ENCODE measurements around the gene PDGFD. TPM values are rescaled to one million over a fixed set of nuclear protein-coding genes. Genes with fewer than 3 reads are reported as not detected.

PDGFD gene
- total RNA-seq, 2 experiments from 2014 or later, result 0.20 TPM; not detected in 1

- ATAC-seq, result no peak
- no peak for TF ChIP-seq CTCF (IDR thresholded peaks at IDR 0.05)
These were observed 221.3 kb downstream of the PDGFD start for GRCh38 chr11:103942646-103943045.

GRCh38 chr11:103940551-103940950 lies 223.4 kb downstream of the PDGFD start:
- intact Hi-C loops (cut with micrococcal nuclease), result no loop called here
- H3K4me3 Mint-ChIP-seq, result no peak overlapping the region
- H3K9me3 Mint-ChIP-seq, result no peaks in the 10 kb centered on the region
- no peak overlapping the region for H3K27ac Mint-ChIP-seq
- no peak for TF ChIP-seq CTCF (IDR thresholded peaks at IDR 0.05)
- H3K4me1 Mint-ChIP-seq (ENCODE audit: low read depth), result no peaks in the 10 kb centered on the region
- ATAC-seq (no peak), DNase-seq (no peak)
- H3K36me3 Mint-ChIP-seq (ENCODE audit: low read depth), result no peaks in the 10 kb centered on the region
- H3K27me3 Mint-ChIP-seq, result no peaks in the 10 kb centered on the region
- POLR2A ChIA-PET, result no interaction called here
- CTCF ChIA-PET, result no interaction called here

More at GRCh38 chr11:103942646-103943045, 221.3 kb downstream of the PDGFD start:
- Mint-ChIP-seq H3K9me3 (no peaks in the 10 kb centered on the region), H3K36me3 (ENCODE audit: low read depth) (no peaks in the 10 kb centered on the region), H3K4me3 (no peak overlapping the region), H3K27ac (no peak overlapping the region), H3K27me3 (no peaks in the 10 kb centered on the region), H3K4me1 (ENCODE audit: low read depth) (no peaks in the 10 kb centered on the region)
- ChIA-PET POLR2A (no interaction called here), CTCF (no interaction called here)
- DNase-seq, result no peak
- intact Hi-C loops (cut with micrococcal nuclease), result no loop called here

- Mint-ChIP-seq H3K4me1 (ENCODE audit: low read depth) (no peaks in the 10 kb centered on the region), H3K36me3 (ENCODE audit: low read depth) (no peaks in the 10 kb centered on the region), H3K27ac (no peak overlapping the region), H3K9me3 (no peaks in the 10 kb centered on the region), H3K27me3 (no peaks in the 10 kb centered on the region), H3K4me3 (no peak overlapping the region)
- ChIA-PET POLR2A (no interaction called here), CTCF (no interaction called here)
- ATAC-seq, result no peak
- DNase-seq, result no peak
- no peak for TF ChIP-seq CTCF (IDR thresholded peaks at IDR 0.05)
- intact Hi-C loops (cut with micrococcal nuclease), result no loop called here
These were observed 224.3 kb downstream of the PDGFD start for GRCh38 chr11:103939694-103940093.

GRCh38 chr11:103936059-103936458 lies 227.9 kb downstream of the PDGFD start:
- Mint-ChIP-seq H3K36me3 (ENCODE audit: low read depth) (no peaks in the 10 kb centered on the region), H3K4me1 (ENCODE audit: low read depth) (no peaks in the 10 kb centered on the region), H3K27ac (no peak overlapping the region), H3K4me3 (no peak overlapping the region), H3K27me3 (no peaks in the 10 kb centered on the region), H3K9me3 (no peaks in the 10 kb centered on the region)
- POLR2A ChIA-PET, result no interaction called here
- intact Hi-C loops (cut with micrococcal nuclease), result no loop called here
- TF ChIP-seq CTCF (IDR thresholded peaks at IDR 0.05), result no peak
- CTCF ChIA-PET, result no interaction called here
- no peak for ATAC-seq
- DNase-seq, result no peak

GRCh38 chr11:103935219-103935618 lies 228.7 kb downstream of the PDGFD start:
- H3K9me3 Mint-ChIP-seq, result no peaks in the 10 kb centered on the region
- no peak for DNase-seq
- H3K27me3 Mint-ChIP-seq, result no peaks in the 10 kb centered on the region
- H3K27ac Mint-ChIP-seq, result no peak overlapping the region
- CTCF ChIA-PET, result no interaction called here
- H3K4me1 Mint-ChIP-seq (ENCODE audit: low read depth), result no peaks in the 10 kb centered on the region
- ATAC-seq, result no peak
- TF ChIP-seq CTCF (IDR thresholded peaks at IDR 0.05), result no peak
- POLR2A ChIA-PET, result no interaction called here
- H3K36me3 Mint-ChIP-seq (ENCODE audit: low read depth), result no peaks in the 10 kb centered on the region
- H3K4me3 Mint-ChIP-seq, result no peak overlapping the region
- intact Hi-C loops (cut with micrococcal nuclease), result no loop called here
